ENCODE results near the gene TNS3. TPM values are rescaled to one million over a fixed set of nuclear protein-coding genes. Genes with fewer than 3 reads are reported as not detected.

TNS3 gene
- total RNA-seq, 2 experiments from 2014 or later = not detected

- Mint-ChIP-seq H3K27ac (no peak overlapping the region), H3K4me1 (no peaks in the 10 kb centered on the region), H3K36me3 (ENCODE audit: low read depth) (no peaks in the 10 kb centered on the region), H3K27me3 (no peaks in the 10 kb centered on the region), H3K4me3 (no peak overlapping the region), H3K9me3 (no peaks in the 10 kb centered on the region)
- CTCF ChIA-PET = no interaction called here
- POLR2A ChIA-PET = no interaction called here
- no peak for DNase-seq
Measured at GRCh38 chr7:47370461-47371042, 211.4 kb downstream of the TNS3 start.

DNA sequence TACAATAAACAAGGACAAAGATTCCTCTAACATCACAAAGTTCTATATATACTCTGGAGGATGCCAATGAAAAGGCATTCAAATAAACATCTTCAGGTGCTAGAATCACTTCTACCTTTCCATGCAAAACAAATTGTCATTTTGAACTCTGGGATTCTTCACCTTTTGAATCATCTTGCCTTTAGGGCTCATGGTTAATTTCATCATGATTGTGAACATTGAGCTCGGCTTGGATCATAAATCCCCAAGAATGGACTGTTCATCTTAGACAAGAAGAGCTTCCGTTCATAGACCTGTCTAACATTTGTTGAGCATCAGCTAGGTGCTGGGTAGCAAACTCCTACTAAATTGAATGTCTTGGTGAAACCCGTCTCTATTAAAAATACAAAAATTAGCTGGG, 212.2 kb downstream of the TNS3 start:
- Mint-ChIP-seq H3K27me3 (no peaks in the 10 kb centered on the region), H3K4me3 (no peak overlapping the region), H3K9me3 (no peaks in the 10 kb centered on the region), H3K4me1 (no peaks in the 10 kb centered on the region), H3K27ac (no peak overlapping the region), H3K36me3 (ENCODE audit: low read depth) (no peaks in the 10 kb centered on the region)
- ChIA-PET CTCF (no interaction called here), POLR2A (no interaction called here)
- no peak for DNase-seq

DNA sequence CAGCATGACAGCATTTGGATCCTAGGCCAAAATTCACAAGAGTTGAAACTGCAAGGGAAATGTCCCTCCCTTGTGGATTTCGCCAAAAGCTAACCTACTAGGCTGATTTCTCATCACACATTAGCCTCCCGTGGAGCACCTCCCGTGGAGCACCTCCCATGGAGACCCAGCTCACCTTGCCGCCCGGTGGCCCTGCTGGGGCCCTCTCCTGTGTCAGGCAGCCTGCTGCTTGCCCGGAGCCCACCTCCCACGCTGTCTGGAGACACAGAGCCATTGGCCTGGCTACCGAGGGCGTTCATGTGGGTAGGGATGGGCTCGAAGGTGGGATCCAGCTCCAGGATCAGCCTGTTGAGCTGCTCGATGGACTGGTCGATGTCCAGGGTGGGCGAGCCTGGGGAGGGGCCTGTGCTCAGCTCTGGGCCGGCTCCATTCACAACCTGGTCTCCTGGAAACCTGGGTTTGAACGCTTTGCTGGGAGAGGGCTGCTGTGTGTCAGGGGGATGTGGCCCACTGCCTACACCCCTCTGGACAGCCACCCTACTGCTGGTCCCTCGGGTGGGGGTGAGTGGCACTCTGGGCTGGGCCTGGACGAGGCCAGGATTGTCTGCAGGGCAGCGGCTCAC, 213.6 kb downstream of the TNS3 start:
- Mint-ChIP-seq H3K27me3 (no peaks in the 10 kb centered on the region), H3K9me3 (no peaks in the 10 kb centered on the region), H3K4me3 (no peak overlapping the region), H3K4me1 (no peaks in the 10 kb centered on the region), H3K36me3 (ENCODE audit: low read depth) (no peaks in the 10 kb centered on the region), H3K27ac (no peak overlapping the region)
- POLR2A ChIA-PET = no interaction called here
- DNase-seq = no peak
- CTCF ChIA-PET = no interaction called here

- CTCF ChIA-PET = no interaction called here
- POLR2A ChIA-PET = no interaction called here
- Mint-ChIP-seq H3K9me3 (no peaks in the 10 kb centered on the region), H3K27ac (no peak overlapping the region), H3K36me3 (ENCODE audit: low read depth) (no peaks in the 10 kb centered on the region), H3K4me1 (no peaks in the 10 kb centered on the region), H3K27me3 (no peaks in the 10 kb centered on the region), H3K4me3 (no peak overlapping the region)
- no peak for DNase-seq
Measured at GRCh38 chr7:47367369-47367768, 214.5 kb downstream of the TNS3 start.

GRCh38 chr7:47366960-47367359, 215.0 kb downstream of the TNS3 start:
- POLR2A ChIA-PET = no interaction called here
- H3K9me3 Mint-ChIP-seq = no peaks in the 10 kb centered on the region
- DNase-seq = no peak
- CTCF ChIA-PET = no interaction called here
- H3K36me3 Mint-ChIP-seq (ENCODE audit: low read depth) = no peaks in the 10 kb centered on the region
- H3K27me3 Mint-ChIP-seq = no peaks in the 10 kb centered on the region
- H3K4me3 Mint-ChIP-seq = no peak overlapping the region
- no peak overlapping the region for H3K27ac Mint-ChIP-seq
- H3K4me1 Mint-ChIP-seq = no peaks in the 10 kb centered on the region

DNA sequence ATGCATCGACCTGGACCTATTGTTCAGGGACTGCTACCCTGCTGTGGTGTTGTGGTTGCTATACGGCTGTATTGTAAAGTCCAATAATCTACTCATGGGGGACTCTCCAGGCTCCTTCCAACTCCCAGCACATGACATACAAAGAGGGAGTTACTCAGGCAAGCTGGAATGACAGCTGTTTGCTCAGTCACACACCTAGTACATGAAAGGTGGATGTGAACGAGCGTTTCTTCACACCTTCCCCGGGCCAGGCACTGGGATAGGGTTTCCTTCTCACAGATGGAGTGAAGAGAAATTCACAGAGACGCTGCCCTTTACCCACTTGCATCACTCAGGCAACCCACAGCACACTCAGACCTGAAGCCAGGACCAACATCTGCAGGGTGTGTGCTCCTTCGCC, 215.7 kb downstream of the TNS3 start:
- peaks cover 5% of the 10 kb centered on the region for H3K4me1 Mint-ChIP-seq

GRCh38 chr7:47362984-47363383, 218.9 kb downstream of the TNS3 start:
- Mint-ChIP-seq H3K27me3 (no peaks in the 10 kb centered on the region), H3K36me3 (ENCODE audit: low read depth) (no peaks in the 10 kb centered on the region), H3K27ac (no peak overlapping the region), H3K9me3 (no peaks in the 10 kb centered on the region), H3K4me3 (no peak overlapping the region), H3K4me1 (peaks cover 5% of the 10 kb centered on the region)
- no peak for DNase-seq
- ChIA-PET POLR2A (no interaction called here), CTCF (no interaction called here)

More for the DNA sequence above, 215.7 kb downstream of the TNS3 start:
- Mint-ChIP-seq H3K27ac (no peak overlapping the region), H3K27me3 (no peaks in the 10 kb centered on the region), H3K36me3 (ENCODE audit: low read depth) (no peaks in the 10 kb centered on the region), H3K9me3 (no peaks in the 10 kb centered on the region), H3K4me3 (no peak overlapping the region)
- CTCF ChIA-PET = no interaction called here
- POLR2A ChIA-PET = no interaction called here
- DNase-seq = no peak

DNA sequence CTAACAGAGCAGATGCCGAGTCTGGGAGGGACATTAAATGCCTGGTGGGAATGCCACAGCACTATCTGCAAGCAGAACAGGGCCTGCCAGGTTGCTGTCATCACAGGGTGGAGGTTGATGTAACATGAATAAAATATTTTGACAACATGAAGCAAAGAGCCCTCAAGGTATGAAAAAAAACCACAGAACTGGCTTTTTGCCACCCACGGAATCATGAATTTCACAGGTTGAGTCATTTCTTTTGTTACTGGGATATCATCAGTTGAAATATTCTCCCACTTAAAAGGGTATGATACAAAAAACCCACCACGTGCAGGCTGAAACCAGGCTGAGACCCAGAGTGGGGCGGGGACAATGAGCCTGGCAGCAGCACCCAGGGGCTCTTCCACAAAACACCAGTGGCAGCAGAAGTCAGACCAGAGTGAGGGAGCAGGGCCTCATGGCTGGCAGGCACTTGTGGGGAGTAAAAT, 220.1 kb downstream of the TNS3 start:
- Mint-ChIP-seq H3K27me3 (no peaks in the 10 kb centered on the region), H3K4me3 (no peak overlapping the region), H3K27ac (no peak overlapping the region), H3K9me3 (no peaks in the 10 kb centered on the region), H3K36me3 (ENCODE audit: low read depth) (no peaks in the 10 kb centered on the region), H3K4me1 (peaks cover 5% of the 10 kb centered on the region)
- ChIA-PET CTCF (no interaction called here), POLR2A (no interaction called here)
- DNase-seq = no peak

DNA sequence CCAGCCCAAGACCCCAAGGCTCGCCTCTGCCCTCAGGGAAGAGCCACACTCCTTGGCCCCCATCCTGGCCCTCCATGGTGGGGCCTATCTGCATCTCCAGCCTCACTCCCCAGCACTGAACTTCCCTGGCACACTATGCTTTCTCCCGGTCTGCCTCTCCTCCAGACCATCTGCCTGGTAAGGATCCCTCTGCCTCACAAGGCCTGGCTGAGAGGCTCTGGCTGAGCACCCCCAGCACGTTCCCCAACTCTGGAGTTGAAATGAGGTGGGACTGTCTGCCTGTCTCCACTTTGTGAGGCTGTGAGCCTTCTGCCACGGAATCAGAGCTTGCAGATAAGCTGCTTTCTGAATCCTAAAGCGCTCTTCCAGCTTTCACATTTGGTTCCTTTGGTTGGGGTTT, 220.7 kb downstream of the TNS3 start:
- POLR2A ChIA-PET = no interaction called here
- Mint-ChIP-seq H3K9me3 (no peaks in the 10 kb centered on the region), H3K4me1 (peaks cover 5% of the 10 kb centered on the region), H3K27ac (no peak overlapping the region), H3K27me3 (no peaks in the 10 kb centered on the region), H3K36me3 (ENCODE audit: low read depth) (no peaks in the 10 kb centered on the region), H3K4me3 (no peak overlapping the region)
- CTCF ChIA-PET = no interaction called here
- no peak for DNase-seq

GRCh38 chr7:47360301-47360900, 221.5 kb downstream of the TNS3 start:
- no peak overlapping the region for H3K4me3 Mint-ChIP-seq
- H3K9me3 Mint-ChIP-seq = no peaks in the 10 kb centered on the region
- H3K27ac Mint-ChIP-seq = no peak overlapping the region
- DNase-seq = no peak
- CTCF ChIA-PET = interaction anchor here (0.7 kb wide), 1 partner anchor 1034 kb away, joined by 3 read pairs; no protein-coding TSS in a partner anchor
- H3K36me3 Mint-ChIP-seq (ENCODE audit: low read depth) = no peaks in the 10 kb centered on the region
- H3K27me3 Mint-ChIP-seq = no peaks in the 10 kb centered on the region
- POLR2A ChIA-PET = no interaction called here
- peaks cover 5% of the 10 kb centered on the region for H3K4me1 Mint-ChIP-seq

DNA sequence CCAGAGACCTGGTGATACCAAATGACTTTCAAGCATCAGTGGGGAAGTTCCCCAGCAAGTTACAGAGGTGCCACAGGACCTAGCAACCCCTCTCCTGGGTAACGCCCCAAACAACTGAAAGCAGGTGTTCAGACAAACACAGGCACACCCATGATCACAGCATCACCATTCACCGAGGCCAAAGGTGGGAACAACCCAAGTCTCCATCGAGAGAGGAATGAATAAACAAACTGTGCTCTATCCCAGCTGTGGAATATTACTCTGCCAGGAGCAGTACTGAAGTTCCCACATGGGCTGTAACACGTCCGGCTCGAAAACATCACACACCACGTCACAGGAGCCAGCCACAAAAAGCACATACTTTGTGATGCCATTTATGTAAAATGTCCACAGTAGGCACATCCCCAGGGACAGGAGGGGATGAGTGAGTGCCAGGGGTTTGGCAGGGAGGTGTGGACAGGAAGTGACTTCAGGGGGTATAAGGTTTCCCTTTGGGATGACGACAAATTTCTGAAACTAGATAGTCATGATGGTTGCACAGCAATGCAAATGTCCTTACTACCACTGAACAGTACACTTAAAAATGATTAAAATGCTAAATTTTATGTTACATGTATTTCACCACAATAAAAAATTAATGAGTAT, 222.8 kb downstream of the TNS3 start:
- H3K36me3 Mint-ChIP-seq (ENCODE audit: low read depth) = no peaks in the 10 kb centered on the region
- CTCF ChIA-PET = no interaction called here

GRCh38 chr7:47358357-47358756, 223.6 kb downstream of the TNS3 start:
- POLR2A ChIA-PET = no interaction called here
- CTCF ChIA-PET = no interaction called here
- Mint-ChIP-seq H3K9me3 (no peaks in the 10 kb centered on the region), H3K27me3 (no peaks in the 10 kb centered on the region), H3K36me3 (ENCODE audit: low read depth) (no peaks in the 10 kb centered on the region), H3K4me1 (peaks cover 5% of the 10 kb centered on the region), H3K4me3 (no peak overlapping the region), H3K27ac (no peak overlapping the region)
- DNase-seq = no peak

More for the DNA sequence above, 222.8 kb downstream of the TNS3 start:
- POLR2A ChIA-PET = no interaction called here
- Mint-ChIP-seq H3K9me3 (no peaks in the 10 kb centered on the region), H3K27ac (no peak overlapping the region), H3K4me3 (no peak overlapping the region), H3K27me3 (no peaks in the 10 kb centered on the region), H3K4me1 (peaks cover 5% of the 10 kb centered on the region)
- no peak for DNase-seq

- Mint-ChIP-seq H3K9me3 (no peaks in the 10 kb centered on the region), H3K27ac (no peak overlapping the region), H3K36me3 (ENCODE audit: low read depth) (no peaks in the 10 kb centered on the region), H3K27me3 (no peaks in the 10 kb centered on the region), H3K4me1 (peaks cover 5% of the 10 kb centered on the region), H3K4me3 (no peak overlapping the region)
- CTCF ChIA-PET = no interaction called here
- POLR2A ChIA-PET = no interaction called here
- no peak for DNase-seq
Measured at GRCh38 chr7:47357863-47358262, 224.0 kb downstream of the TNS3 start.

Data from activated CD4-positive, alpha-beta T cell treated with anti-CD3 and anti-CD28 coated beads, Interleukin-2, amount 10 ng/mL, durations not matched to agents 7 days and 5 days (primary cell).